H4 (cell line): ENCODE results near the gene EXOSC7. TPM values are rescaled to one million over a fixed set of nuclear protein-coding genes. Genes with fewer than 3 reads are reported as not detected.
"Not testable (repeated sequence)": the region's sequence is repeated elsewhere in the genome, so short reads cannot be mapped to it uniquely, and the experiment has no call there.

Experiments used
- DNase-seq: peaks from one replicate; pipeline ENCODE4 v3.0.0-alpha.2; 2015; ENCODE audit warnings: low spot score
- total RNA-seq: library from RNA; depleted of rRNA; stranded (reverse); fragments of >200 nt; shearing (Covaris generic); gene quantifications from 2 replicates; pipeline ENCODE4 v1.2.3, GENCODE V29; 2014; rRNA removed

Gene EXOSC7
- 49.9 and 58.8 TPM in 2 replicates for total RNA-seq

- DNase-seq = peak; percentile 67
These were observed at the start of gene EXOSC7, which contains the start of gene ZDHHC3 for GRCh38 chr3:44976002-44976815. EXOSC7 (plus strand) TSS chr3:44976244; CDS start chr3:44976278, 34 bp downstream. ZDHHC3 (minus strand) TSS chr3:44976174; CDS start chr3:44959436, 16,738 bp downstream.

- DNase-seq = no peak
These were observed 49.1 kb upstream of the EXOSC7 start for GRCh38 chr3:44926921-44927320.

- DNase-seq = no peak
These were observed 48.7 kb upstream of the EXOSC7 start for GRCh38 chr3:44927371-44927770.

- no peak for DNase-seq
These were observed 46.3 kb upstream of the EXOSC7 start for GRCh38 chr3:44929782-44930181.

- DNase-seq = no peak
These were observed 45.1 kb upstream of the EXOSC7 start for GRCh38 chr3:44930911-44931310.

GRCh38 chr3:44931791-44932190, 44.3 kb upstream of the EXOSC7 start:
- DNase-seq = no peak

GRCh38 chr3:44932271-44932670, 43.8 kb upstream of the EXOSC7 start:
- no peak for DNase-seq

GRCh38 chr3:44932986-44933944, 42.8 kb upstream of the EXOSC7 start:
- no peak for DNase-seq

- DNase-seq = peak; percentile 16
These were observed 36.4 kb upstream of the EXOSC7 start for GRCh38 chr3:44939581-44940036.

- DNase-seq = no peak
These were observed 33.7 kb upstream of the EXOSC7 start for GRCh38 chr3:44942202-44942921.

- DNase-seq = no peak
These were observed 27.8 kb upstream of the EXOSC7 start for GRCh38 chr3:44948239-44948638.

GRCh38 chr3:44949770-44950169, 26.3 kb upstream of the EXOSC7 start:
- DNase-seq = not testable (repeated sequence)

GRCh38 chr3:44950275-44950734, 25.7 kb upstream of the EXOSC7 start:
- no peak for DNase-seq

- DNase-seq = no peak
These were observed 23.4 kb upstream of the EXOSC7 start for GRCh38 chr3:44952689-44953088.

- DNase-seq = no peak
These were observed 21.7 kb upstream of the EXOSC7 start for GRCh38 chr3:44954304-44954703.

GRCh38 chr3:44954962-44955361, 21.1 kb upstream of the EXOSC7 start:
- no peak for DNase-seq

- no peak for DNase-seq
These were observed 20.1 kb upstream of the EXOSC7 start for GRCh38 chr3:44955917-44956316.

- no peak for DNase-seq
These were observed 18.1 kb upstream of the EXOSC7 start for GRCh38 chr3:44957986-44958385.

- DNase-seq = no peak
These were observed 17.7 kb upstream of the EXOSC7 start for GRCh38 chr3:44958386-44958785.

GRCh38 chr3:44960387-44961026, 15.5 kb upstream of the EXOSC7 start:
- DNase-seq = no peak

GRCh38 chr3:44961888-44962287, 14.2 kb upstream of the EXOSC7 start:
- DNase-seq = no peak
